Tibial nerve (tissue), 4 donors: ENCODE data around the gene SPON1.
"Not testable (repeated sequence)": the region's sequence is repeated elsewhere in the genome, so short reads cannot be mapped to it uniquely, and the experiment has no call there.

ENCODE experiments used
- EP300 ChIP-seq, 2 donors: sonication (generic); formaldehyde crosslinking; IDR thresholded peaks; one replicate each; pipeline ENCODE4 v1.6.1; 2017; ENCODE audit warnings: antibody characterized with exemption in 2 of 2, mild to moderate bottlenecking in 1 of 2
- POLR2A ChIP-seq, 2 donors: fragments of 450-650 bp; IDR thresholded peaks; one replicate each; pipeline ENCODE4 v1.6.1; 2017; ENCODE audit warnings: antibody characterized with exemption in 2 of 2, mild to moderate bottlenecking in 2 of 2, moderate library complexity in 2 of 2
- TF ChIP-seq, protein P1 (sequence below), 5 experiments: fragments of 200-600 bp in 3 of 5; fragments of 450-650 bp in 2 of 5; sonication (generic) in 3 of 5; IDR thresholded peaks; one replicate each; pipeline ENCODE4 v1.5.1; 2016 to 2019; ENCODE audit warnings: antibody characterized with exemption in 5 of 5, mild to moderate bottlenecking in 3 of 5, moderate library complexity in 2 of 5

DNA sequence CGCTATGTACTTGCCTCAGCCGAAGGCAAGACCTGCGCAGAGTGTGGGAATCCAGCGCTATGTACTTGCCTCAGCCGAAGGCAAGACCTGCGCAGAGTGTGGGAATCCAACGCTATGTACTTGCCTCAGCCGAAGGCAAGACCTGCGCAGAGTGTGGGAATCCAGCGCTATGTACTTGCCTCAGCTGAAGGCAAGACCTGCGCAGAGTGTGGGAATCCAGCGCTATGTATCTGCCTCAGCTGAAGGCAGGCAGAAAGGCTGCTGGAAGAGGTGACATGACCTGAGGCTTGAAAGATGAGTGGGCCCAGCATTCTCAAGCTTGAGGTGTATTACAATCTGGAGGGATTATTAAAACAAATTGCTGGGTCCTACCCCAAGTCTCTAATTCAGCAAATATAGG, 290.0 kb downstream of the SPON1 start:
- TF ChIP-seq, protein P1, sequence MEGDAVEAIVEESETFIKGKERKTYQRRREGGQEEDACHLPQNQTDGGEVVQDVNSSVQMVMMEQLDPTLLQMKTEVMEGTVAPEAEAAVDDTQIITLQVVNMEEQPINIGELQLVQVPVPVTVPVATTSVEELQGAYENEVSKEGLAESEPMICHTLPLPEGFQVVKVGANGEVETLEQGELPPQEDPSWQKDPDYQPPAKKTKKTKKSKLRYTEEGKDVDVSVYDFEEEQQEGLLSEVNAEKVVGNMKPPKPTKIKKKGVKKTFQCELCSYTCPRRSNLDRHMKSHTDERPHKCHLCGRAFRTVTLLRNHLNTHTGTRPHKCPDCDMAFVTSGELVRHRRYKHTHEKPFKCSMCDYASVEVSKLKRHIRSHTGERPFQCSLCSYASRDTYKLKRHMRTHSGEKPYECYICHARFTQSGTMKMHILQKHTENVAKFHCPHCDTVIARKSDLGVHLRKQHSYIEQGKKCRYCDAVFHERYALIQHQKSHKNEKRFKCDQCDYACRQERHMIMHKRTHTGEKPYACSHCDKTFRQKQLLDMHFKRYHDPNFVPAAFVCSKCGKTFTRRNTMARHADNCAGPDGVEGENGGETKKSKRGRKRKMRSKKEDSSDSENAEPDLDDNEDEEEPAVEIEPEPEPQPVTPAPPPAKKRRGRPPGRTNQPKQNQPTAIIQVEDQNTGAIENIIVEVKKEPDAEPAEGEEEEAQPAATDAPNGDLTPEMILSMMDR (IDR thresholded peaks at IDR 0.05): not testable (repeated sequence)
- TF ChIP-seq EP300, POLR2A (IDR thresholded peaks at IDR 0.05): not testable (repeated sequence)
